ENCODE results near the gene STXBP4. TPM values are rescaled to one million over a fixed set of nuclear protein-coding genes. Genes with fewer than 3 reads are reported as not detected.

The STXBP4 gene
- polyA plus RNA-seq, 1 donor (not counting 4 experiments of a cell fraction or from before 2014, with no cell fraction given), result 4.2 TPM

GRCh38 chr17:54976316-54976715 is 7.8 kb downstream of the STXBP4 start:
- H3K79me2 ChIP-seq (ENCODE audit: control insufficient read depth, insufficient read depth, low read length), result peaks cover 2% of the 10 kb centered on the region
- no peak for TF ChIP-seq CTCF (optimal IDR thresholded peaks at IDR 0.05 in 1 of 3, IDR thresholded peaks at IDR 0.05 in 1 of 3, conservative IDR thresholded peaks at IDR 0.05 in 1 of 3; ENCODE audit: extremely low read depth in 1 of 3, insufficient read depth in 2 of 3, low read length in 3 of 3)
- TF ChIP-seq EZH2 (IDR thresholded peaks at IDR 0.05; ENCODE audit: low read length), result no peak
- H3K27ac ChIP-seq (ENCODE audit: control insufficient read depth, insufficient read depth, low read length), result no peak overlapping the region
- H2AFZ ChIP-seq (ENCODE audit: control insufficient read depth, low read length), result no peak overlapping the region
- no peaks in the 10 kb centered on the region for H4K20me1 ChIP-seq (ENCODE audit: control insufficient read depth, extremely low read depth, insufficient read depth, low read length)
- DNase-seq (ENCODE audit: low read depth, low spot score), result no peak
- H3K4me3 ChIP-seq (ENCODE audit: control insufficient read depth in 2 of 3, extremely low read depth in 1 of 3, insufficient read depth in 2 of 3, low read depth in 1 of 3, low read length in 3 of 3), result no peak overlapping the region
- no peak overlapping the region for H3K9ac ChIP-seq (ENCODE audit: control insufficient read depth, extremely low read depth, insufficient read depth, low read length)
- dilution Hi-C loops (cut with MboI; ENCODE audit: extremely low pct_ligation_motif_present, low sequenced_read_pairs), result no loop called here
- FAIRE-seq, result no peak
- H3K9me3 ChIP-seq (ENCODE audit: control insufficient read depth, low read depth, low read length), result peaks cover 2% of the 10 kb centered on the region
- no peaks in the 10 kb centered on the region for H3K9me1 ChIP-seq (ENCODE audit: control insufficient read depth, extremely low read depth, insufficient read depth, low read length)
- H3K4me2 ChIP-seq (ENCODE audit: control insufficient read depth, extremely low read depth, insufficient read depth, low read depth, low read length), result no peak overlapping the region
- H3K4me1 ChIP-seq (ENCODE audit: control insufficient read depth, extremely low read depth, insufficient read depth, low read length), result no peaks in the 10 kb centered on the region
- H3K27me3 ChIP-seq (ENCODE audit: control insufficient read depth, extremely low read depth, insufficient read depth, low read length), result no peaks in the 10 kb centered on the region
- no peaks in the 10 kb centered on the region for H3K36me3 ChIP-seq (ENCODE audit: control insufficient read depth in 2 of 2, extremely low read depth in 1 of 2, insufficient read depth in 2 of 2, low read length in 2 of 2)

- H4K20me1 ChIP-seq (ENCODE audit: control insufficient read depth, extremely low read depth, insufficient read depth, low read length), result no peaks in the 10 kb centered on the region
- no peaks in the 10 kb centered on the region for H3K36me3 ChIP-seq (ENCODE audit: control insufficient read depth in 2 of 2, extremely low read depth in 1 of 2, insufficient read depth in 2 of 2, low read length in 2 of 2)
- H3K9ac ChIP-seq (ENCODE audit: control insufficient read depth, extremely low read depth, insufficient read depth, low read length), result no peak overlapping the region
- no peak for FAIRE-seq
- no peak overlapping the region for H3K4me3 ChIP-seq (ENCODE audit: control insufficient read depth in 2 of 3, extremely low read depth in 1 of 3, insufficient read depth in 2 of 3, low read depth in 1 of 3, low read length in 3 of 3)
- H3K4me1 ChIP-seq (ENCODE audit: control insufficient read depth, extremely low read depth, insufficient read depth, low read length), result no peaks in the 10 kb centered on the region
- no peaks in the 10 kb centered on the region for H3K27me3 ChIP-seq (ENCODE audit: control insufficient read depth, extremely low read depth, insufficient read depth, low read length)
- no peak overlapping the region for H3K27ac ChIP-seq (ENCODE audit: control insufficient read depth, insufficient read depth, low read length)
- H3K9me3 ChIP-seq (ENCODE audit: control insufficient read depth, low read depth, low read length), result peaks cover 2% of the 10 kb centered on the region
- H3K9me1 ChIP-seq (ENCODE audit: control insufficient read depth, extremely low read depth, insufficient read depth, low read length), result no peaks in the 10 kb centered on the region
- no peak overlapping the region for H2AFZ ChIP-seq (ENCODE audit: control insufficient read depth, low read length)
- TF ChIP-seq CTCF (optimal IDR thresholded peaks at IDR 0.05 in 1 of 3, IDR thresholded peaks at IDR 0.05 in 1 of 3, conservative IDR thresholded peaks at IDR 0.05 in 1 of 3; ENCODE audit: extremely low read depth in 1 of 3, insufficient read depth in 2 of 3, low read length in 3 of 3) (no peak), EZH2 (IDR thresholded peaks at IDR 0.05; ENCODE audit: low read length) (no peak)
- no peak overlapping the region for H3K4me2 ChIP-seq (ENCODE audit: control insufficient read depth, extremely low read depth, insufficient read depth, low read depth, low read length)
- no peak for DNase-seq (ENCODE audit: low read depth, low spot score)
- peaks cover 2% of the 10 kb centered on the region for H3K79me2 ChIP-seq (ENCODE audit: control insufficient read depth, insufficient read depth, low read length)
- dilution Hi-C loops (cut with MboI; ENCODE audit: extremely low pct_ligation_motif_present, low sequenced_read_pairs), result no loop called here
These were observed 9.2 kb downstream of the STXBP4 start for GRCh38 chr17:54977744-54978143.
